HCT116 (cell line): ENCODE data around the gene PHLDB3. TPM values are rescaled to one million over a fixed set of nuclear protein-coding genes. Genes with fewer than 3 reads are reported as not detected.

Experiments used
- ATAC-seq: fragments of 200-7000 bp; cut with Tn5 transposase; 2 replicates; pipeline ENCODE4 v1.9.1; 2020; ENCODE audit warnings: mild to moderate bottlenecking, moderate library complexity
- BruUV-seq: library from RNA; stranded (reverse); fragments of 400-500 nt; replicated peaks from 2 replicates; lab custom pipeline; 2021; lab: Mats Ljungman, UMichigan
- CTCF ChIA-PET: fragments of 300-600 bp; sonication (Branson Sonifier 250); formaldehyde crosslinking; loops from one replicate; lab custom pipeline; 2021; ENCODE audit warnings: antibody characterized with exemption; lab: Charles Lee
- POLR2A ChIA-PET: fragments of 300-600, 350-600 bp; sonication (Branson Sonifier 250); formaldehyde crosslinking; loops from one replicate; lab custom pipeline; 2021; ENCODE audit warnings: antibody characterized with exemption; lab: Charles Lee
- RAD21 ChIA-PET, 2 experiments: fragments of 300-600 bp; sonication (Branson Sonifier 250); formaldehyde crosslinking; loops; one replicate each; lab custom pipeline; 2023; ENCODE audit warnings: low total read pairs in 2 of 2; ENCODE audit not compliant: uncharacterized antibody in 2 of 2, unreplicated experiment in 2 of 2, low non-redundant PET in 1 of 2; lab: Charles Lee
- DNase-seq: peaks from one replicate; pipeline ENCODE4 v3.0.0-alpha.2; 2010; ENCODE audit warnings: low read depth, low spot score
- H2AFZ ChIP-seq: fragments of 200-600 bp; shearing (Covaris generic), sonication (generic); 2 replicates; pipeline ENCODE4 v1.6.1; 2017; ENCODE audit warnings: low read depth, mixed run types, mixed read lengths, antibody characterized with exemption, low read length; ENCODE audit not compliant: poor library complexity, severe bottlenecking
- H3K27ac ChIP-seq: 2 replicates; pipeline ENCODE4 v1.5.1; 2012; ENCODE audit warnings: low read depth, low read length
- H3K27me3 ChIP-seq: fragments of 200-600 bp; sonication (generic); 2 replicates; pipeline ENCODE4 v1.6.1; 2016; ENCODE audit warnings: mixed run types, low read length, mixed read lengths; ENCODE audit not compliant: insufficient read depth
- H3K36me3 ChIP-seq, 2 experiments: fragments of 200-500 bp in 1 of 2; fragments of 200-600 bp in 1 of 2; sonication (Bioruptor generic) in 1 of 2; sonication (generic) in 1 of 2; 2 replicates each; pipeline versions ENCODE4 v1.5.1 to v1.6.1; 2014 to 2016; ENCODE audit warnings: low read length in 2 of 2, inconsistent platforms in 1 of 2, mixed read lengths in 1 of 2, mixed run types in 1 of 2; ENCODE audit not compliant: insufficient read depth in 2 of 2, control insufficient read depth in 1 of 2
- H3K4me1 ChIP-seq, 2 experiments: fragments of 200-600 bp in 1 of 2; sonication (generic) in 1 of 2; 2 replicates each; pipeline versions ENCODE4 v1.5.1 to v1.6.1; 2012 to 2017; ENCODE audit warnings: low read length in 2 of 2, inconsistent platforms in 1 of 2, mild to moderate bottlenecking in 1 of 2, mixed read lengths in 1 of 2, mixed run types in 1 of 2, moderate library complexity in 1 of 2; ENCODE audit not compliant: insufficient read depth in 2 of 2, control insufficient read depth in 1 of 2
- H3K4me2 ChIP-seq: fragments of 200-600 bp; sonication (generic); 2 replicates; pipeline ENCODE4 v1.6.1; 2017; ENCODE audit warnings: mixed run types, low read length, mixed read lengths
- H3K4me3 ChIP-seq, 2 experiments: fragments of 200-600 bp in 1 of 2; sonication (generic) in 1 of 2; replicated peaks in 1 of 2; 2 replicates each; pipeline ENCODE4 v1.5.1; 2011 to 2016; ENCODE audit warnings: low read length in 2 of 2, control low read depth in 1 of 2, low read depth in 1 of 2, mild to moderate bottlenecking in 1 of 2, mixed read lengths in 1 of 2, mixed run types in 1 of 2
- H3K79me2 ChIP-seq: fragments of 200-600 bp; sonication (generic); 2 replicates; pipeline ENCODE4 v1.6.1; 2017; ENCODE audit warnings: mild to moderate bottlenecking, mixed run types, low read length, moderate library complexity, mixed read lengths; ENCODE audit not compliant: insufficient read depth
- H3K9ac ChIP-seq: fragments of 200-600 bp; sonication (generic); 2 replicates; pipeline ENCODE4 v1.6.1; 2016; ENCODE audit warnings: low read length, mixed read lengths
- H3K9me2 ChIP-seq: fragments of 200-600 bp; sonication (generic), shearing (Covaris generic); 2 replicates; pipeline ENCODE4 v1.6.1; 2017; ENCODE audit warnings: mixed run types, mild to moderate bottlenecking, moderate library complexity; ENCODE audit not compliant: insufficient read depth
- H3K9me3 ChIP-seq, 2 experiments: fragments of 200-500 bp in 1 of 2; fragments of 200-600 bp in 1 of 2; sonication (Bioruptor generic) in 1 of 2; sonication (generic) in 1 of 2; 2 replicates each; pipeline ENCODE4 v1.6.1; 2014 to 2017; ENCODE audit warnings: low read length in 2 of 2, mixed read lengths in 2 of 2, inconsistent platforms in 1 of 2, low read depth in 1 of 2, mild to moderate bottlenecking in 1 of 2, mixed run types in 1 of 2, moderate library complexity in 1 of 2; ENCODE audit not compliant: control insufficient read depth in 1 of 2, insufficient read depth in 1 of 2
- H4K20me1 ChIP-seq: fragments of 200-600 bp; sonication (generic), shearing (Covaris generic); 2 replicates; pipeline ENCODE4 v1.6.1; 2017; ENCODE audit warnings: mixed run types, mild to moderate bottlenecking, moderate library complexity; ENCODE audit not compliant: insufficient read depth
- ATF3 ChIP-seq: IDR thresholded peaks from 2 replicates; pipeline ENCODE4 v1.6.1; 2012
- EZH2phosphoT487 ChIP-seq: fragments of 200-600 bp; IDR thresholded peaks from 2 replicates; pipeline ENCODE4 v1.6.1; 2018; ENCODE audit warnings: antibody characterized with exemption, borderline replicate concordance
- FOSL1 ChIP-seq: IDR thresholded peaks from 2 replicates; pipeline ENCODE4 v1.6.1; 2012; ENCODE audit warnings: low read depth
- JUND ChIP-seq: IDR thresholded peaks from 2 replicates; pipeline ENCODE4 v1.6.1; 2012
- REST ChIP-seq: IDR thresholded peaks from 2 replicates; pipeline ENCODE4 v1.6.1; 2012; ENCODE audit warnings: low read depth
- SRF ChIP-seq: IDR thresholded peaks from 2 replicates; pipeline ENCODE4 v1.6.1; 2012; ENCODE audit warnings: low read depth
- TCF7L2 ChIP-seq: IDR thresholded peaks from 2 replicates; pipeline ENCODE4 v1.7.0; 2011; ENCODE audit warnings: borderline replicate concordance, inconsistent platforms; ENCODE audit not compliant: insufficient read depth, insufficient read length; ENCODE audit errors: extremely low read depth
- ZFX ChIP-seq: fragments of 450-650 bp; IDR thresholded peaks from 2 replicates; pipeline ENCODE4 v1.6.1; 2017
- intact Hi-C: fragments of 100-400 bp; cut with micrococcal nuclease; formaldehyde crosslinking; loops from 2 replicates; pipeline ENCODE4 v1.10.0; 2022
- total RNA-seq: library from RNA; stranded (reverse); gene quantifications from one replicate; pipeline ENCODE4 v1.2.1, GENCODE V29; 2021; ENCODE audit not compliant: unreplicated experiment

The PHLDB3 gene
- total RNA-seq, 1 experiment from 2014 or later, result 15.5 TPM

- no TSS peak for BruUV-seq
- Histone ChIP-seq H3K4me2 (0 out of 2 replicates have a peak overlapping the region, but pooled peaks have one; percentile 15), H2AFZ (peak overlapping the region; percentile 60), H3K9ac (no peak overlapping the region), H3K36me3 (no peaks in the 10 kb centered on the region), H3K79me2 (no peaks in the 10 kb centered on the region), H4K20me1 (no peaks in the 10 kb centered on the region), H3K4me1 (peaks cover 0 to 18% of the 10 kb centered on the region in 2 experiments; a peak in 2 of 4 replicates), H3K9me2 (no peaks in the 10 kb centered on the region), H3K4me3 (no peak overlapping the region), H3K27ac (no peak overlapping the region), H3K27me3 (no peaks in the 10 kb centered on the region), H3K9me3 (no peaks in the 10 kb centered on the region)
- intact Hi-C loops, result loop anchor here (1.0 to 10.0 kb wide), 4 partner anchors 86 to 511 kb away; no protein-coding TSS in a partner anchor
- TF ChIP-seq ATF3, result no peak
- no peak for TF ChIP-seq ZFX
- ChIA-PET POLR2A (interaction anchor here (1.1 kb wide), 1 partner anchor 85 kb away, joined by 4 read pairs; no protein-coding TSS in a partner anchor), RAD21 (interaction anchor here (0.9 to 1.2 kb wide), 3 partner anchors 86 to 161 kb away, joined by 3 to 5 read pairs (median 4); no protein-coding TSS in a partner anchor), CTCF (interaction anchor here (0.7 to 2.2 kb wide), 5 partner anchors 11 to 86 kb away, joined by 4 to 22 read pairs (median 9); no protein-coding TSS in a partner anchor)
- ATAC-seq (no peak), DNase-seq (no peak)
Observed at GRCh38 chr19:43433358-43433673, 71.2 kb downstream of the PHLDB3 start.

- H3K9me3 ChIP-seq, result no peaks in the 10 kb centered on the region
- H3K4me1 ChIP-seq, result peaks cover 4 to 18% of the 10 kb centered on the region in 2 experiments
- ChIA-PET POLR2A (no interaction called here), RAD21 (no interaction called here), CTCF (interaction anchor here (1.0 to 2.2 kb wide), 2 partner anchors 88 kb away, joined by 3 to 22 read pairs; no protein-coding TSS in a partner anchor)
- no peaks in the 10 kb centered on the region for H3K79me2 ChIP-seq
- no peaks in the 10 kb centered on the region for H3K27me3 ChIP-seq
- no peaks in the 10 kb centered on the region for H3K9me2 ChIP-seq
- no peak overlapping the region for H2AFZ ChIP-seq
- no peaks in the 10 kb centered on the region for H3K36me3 ChIP-seq
- no peak overlapping the region for H3K4me2 ChIP-seq
- BruUV-seq, result no TSS peak
- no peak overlapping the region for H3K27ac ChIP-seq
- intact Hi-C loops, result loop anchor here (5.0 to 10.0 kb wide), 3 partner anchors 161 to 514 kb away; no protein-coding TSS in a partner anchor
- no peak overlapping the region for H3K4me3 ChIP-seq
- ATAC-seq (no peak), DNase-seq (no peak)
- no peak for TF ChIP-seq TCF7L2
- TF ChIP-seq REST, result no peak
- TF ChIP-seq EZH2phosphoT487, result no peak
- TF ChIP-seq JUND, result no peak
- no peak for TF ChIP-seq SRF
- TF ChIP-seq FOSL1, result no peak
- H4K20me1 ChIP-seq, result no peaks in the 10 kb centered on the region
- H3K9ac ChIP-seq, result no peak overlapping the region
Observed at GRCh38 chr19:43430976-43431375, 73.6 kb downstream of the PHLDB3 start.
